ENCODE data around the gene PLAAT4. TPM values are rescaled to one million over a fixed set of nuclear protein-coding genes. Genes with fewer than 3 reads are reported as not detected.

The PLAAT4 gene, protein sequence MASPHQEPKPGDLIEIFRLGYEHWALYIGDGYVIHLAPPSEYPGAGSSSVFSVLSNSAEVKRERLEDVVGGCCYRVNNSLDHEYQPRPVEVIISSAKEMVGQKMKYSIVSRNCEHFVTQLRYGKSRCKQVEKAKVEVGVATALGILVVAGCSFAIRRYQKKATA
- 4.2 and 9.9 TPM in 2 replicates for total RNA-seq

DNA sequence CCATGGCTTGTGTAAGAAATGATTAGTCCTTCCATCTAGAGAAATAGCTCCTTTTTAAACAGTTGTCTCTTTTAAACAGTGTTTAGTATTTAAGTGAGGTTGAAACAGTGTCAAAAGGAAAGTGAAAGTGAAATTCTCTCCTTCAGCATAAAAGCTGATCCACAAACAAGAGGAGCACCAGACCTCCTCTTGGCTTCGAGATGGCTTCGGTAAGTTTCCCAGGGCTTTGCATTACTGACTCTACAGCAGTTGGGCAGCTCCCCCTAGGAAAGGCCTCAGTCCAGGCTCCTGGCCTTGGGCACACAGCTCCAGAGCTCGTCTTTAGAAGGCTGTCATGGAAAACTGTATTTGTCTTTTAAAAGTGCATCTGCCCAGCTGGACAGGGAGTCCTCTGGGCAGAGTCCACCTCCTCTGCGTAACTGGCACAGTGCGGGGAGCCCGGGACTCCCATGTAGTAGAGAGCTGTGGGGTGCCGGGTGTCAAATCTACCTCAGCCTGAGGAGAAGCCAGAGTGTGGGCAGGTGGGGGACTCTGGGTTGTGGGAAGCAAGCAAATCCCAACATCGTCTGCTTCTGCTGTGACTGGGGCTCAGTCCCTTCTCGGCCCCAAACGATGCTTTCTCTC, at the start of gene PLAAT4:
TSS of gene PLAAT4 (plus strand) at position 140 of the 624 bp plus-strand sequence. CDS start at position 201, 61 bp downstream.

DNA sequence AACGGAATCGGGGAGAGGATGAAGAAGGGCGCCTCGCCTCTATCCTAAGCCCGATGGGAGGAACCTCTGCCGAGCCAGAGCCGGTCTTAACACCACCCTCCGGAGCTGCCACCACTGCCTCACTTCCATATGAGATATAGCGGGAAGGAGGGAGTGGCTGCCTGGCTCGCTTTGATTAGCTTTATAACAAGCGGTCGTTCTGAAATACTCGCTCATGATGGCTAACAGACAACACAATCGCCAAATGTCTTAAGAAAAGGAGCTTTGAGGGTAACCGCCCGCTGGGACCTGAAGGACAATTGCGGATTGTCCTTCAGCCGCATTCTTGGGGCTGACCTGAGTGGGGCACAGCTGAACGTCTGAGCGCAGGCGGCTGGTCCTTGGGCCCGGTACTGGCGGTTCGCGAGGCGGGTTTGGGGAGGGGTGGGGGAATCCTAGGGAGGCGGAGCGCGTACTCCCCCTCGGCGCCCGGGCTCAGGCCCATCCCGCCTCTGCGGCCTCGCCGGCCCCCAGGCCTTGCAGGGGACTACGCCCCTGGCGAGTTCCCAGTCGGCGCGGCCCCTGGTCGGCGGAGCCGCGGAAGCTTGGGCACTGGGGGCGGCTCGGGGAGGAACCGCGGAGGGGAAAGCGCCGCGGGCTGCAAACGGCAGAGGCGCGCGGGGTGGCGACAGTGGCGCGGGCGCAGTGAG, 45.9 kb upstream of the PLAAT4 start, which contains the start of gene PLAAT5:
TSS of gene PLAAT5 (minus strand) at position 617 of the 689 bp plus-strand sequence. CDS start at position 484, 133 bp downstream.

GRCh38 chr11:63505857-63506528, 30.6 kb upstream of the PLAAT4 start, which contains the start of gene LGALS12:
Gene LGALS12, plus strand, starts transcription at chr11:63506084. Its CDS starts 375 bp downstream, at chr11:63506459.

GRCh38 chr11:63563201-63564055, 26.8 kb downstream of the PLAAT4 start, which contains the start of gene PLAAT2:
Gene PLAAT2, minus strand, starts transcription at chr11:63563379. Its CDS starts 55 bp downstream, at chr11:63563324.

Other genes starting within 250 kb of the PLAAT4 start
- gene SLC22A9, start 167.0 kb upstream of the PLAAT4 start, total RNA-seq, result not detected in 2 replicates
- not detected in 2 replicates for gene PLAAT5, start 45.6 kb upstream of the PLAAT4 start, total RNA-seq
- not detected in 2 replicates for gene LGALS12, start 30.7 kb upstream of the PLAAT4 start, total RNA-seq
- 0.12 TPM in 1 of 2 replicates, not detected in the other for gene PLAAT2, start 26.6 kb downstream of the PLAAT4 start, total RNA-seq
- 4.2 and 10.4 TPM in 2 replicates for gene PLAAT3, start 77.6 kb downstream of the PLAAT4 start, total RNA-seq
- 112 and 115 TPM in 2 replicates for gene ATL3, start 134.6 kb downstream of the PLAAT4 start, total RNA-seq
- 51.1 and 69.6 TPM in 2 replicates for gene RTN3, start 144.7 kb downstream of the PLAAT4 start, total RNA-seq
- gene ZFTA, start 232.0 kb downstream of the PLAAT4 start, total RNA-seq, result 17.5 and 18.5 TPM in 2 replicates